ENCODE data around the gene IL2RA.

Gene IL2RA

DNA sequence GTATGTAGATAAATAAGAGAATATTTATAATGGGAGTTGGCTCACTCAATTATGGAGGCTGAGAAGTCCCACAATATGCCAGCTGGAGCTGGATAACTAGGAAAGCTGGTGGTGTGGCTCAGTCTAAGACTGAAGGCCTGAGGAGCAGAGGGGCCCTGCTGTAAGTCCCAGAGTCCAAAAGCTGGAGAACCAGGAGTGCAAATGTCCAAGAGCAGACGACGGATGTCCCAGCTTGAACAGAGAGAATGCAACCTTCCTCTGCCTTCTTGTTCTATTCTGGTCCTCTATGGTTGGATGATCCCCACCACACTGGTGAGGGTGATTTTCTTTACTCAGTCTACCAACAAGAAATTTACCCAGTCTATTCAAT, 13.2 kb downstream of the IL2RA start:
- TF ChIP-seq ZFX (IDR thresholded peaks at IDR 0.05) (no peak), CTCF (conservative IDR thresholded peaks at IDR 0.05) (no peak)
- no peak overlapping the region for H3K27ac ChIP-seq

DNA sequence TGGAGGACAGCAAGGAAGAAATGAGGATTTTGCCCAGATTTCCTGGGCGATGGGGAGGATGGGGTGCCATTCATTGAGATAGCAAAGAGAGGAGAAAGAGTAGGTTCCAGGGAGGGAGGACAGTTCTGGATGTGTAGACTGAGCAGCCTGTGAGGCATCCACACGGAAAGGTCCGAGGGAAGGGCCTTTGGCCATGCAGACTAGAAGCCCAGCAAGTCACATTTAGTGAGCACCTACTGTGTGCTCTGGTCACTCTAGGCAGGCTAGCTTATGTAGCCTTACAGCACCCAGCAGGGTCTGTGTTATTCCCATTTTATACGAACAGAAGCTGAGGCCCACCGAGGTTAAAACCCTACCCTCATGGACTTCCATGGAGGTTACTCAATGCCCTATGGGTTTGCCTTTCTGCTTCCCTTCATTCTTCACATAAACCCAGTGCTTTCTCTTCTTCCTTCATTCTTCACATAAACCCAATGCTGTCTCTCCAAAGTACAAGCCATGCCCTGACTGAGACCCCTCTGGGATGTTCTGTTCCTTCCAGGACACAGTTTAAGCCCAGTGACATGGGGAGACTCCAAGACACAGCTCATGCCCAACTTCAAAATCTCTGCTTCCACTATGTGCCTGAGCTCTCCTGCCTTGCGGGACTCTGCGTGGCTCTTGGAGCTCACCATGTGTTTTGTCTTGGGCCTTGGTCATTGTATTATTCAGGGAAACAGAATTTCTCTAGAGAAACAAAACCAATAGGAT, 13.7 kb downstream of the IL2RA start:
- no peak overlapping the region for H3K27ac ChIP-seq
- TF ChIP-seq CTCF (conservative IDR thresholded peaks at IDR 0.05) (no peak), ZFX (IDR thresholded peaks at IDR 0.05) (no peak)

DNA sequence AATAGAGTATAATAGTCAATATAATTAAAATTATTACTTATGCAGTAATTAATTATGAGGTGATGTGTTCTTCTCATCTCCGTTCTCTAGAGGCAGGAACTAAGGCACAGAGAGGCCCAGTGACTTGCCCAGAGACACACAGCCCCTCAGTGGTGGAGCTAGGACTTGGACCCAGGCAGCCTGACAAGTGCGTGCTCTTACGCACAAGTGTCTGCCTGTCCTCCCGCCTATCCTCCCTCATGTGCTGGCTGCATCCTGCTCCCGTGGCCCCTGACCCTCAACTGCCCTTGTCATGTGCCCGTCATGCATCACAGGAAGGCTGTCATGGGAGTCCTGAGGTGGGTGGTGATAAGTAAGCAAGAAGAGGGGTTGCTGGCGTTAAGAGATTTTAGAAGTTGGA, 14.3 kb downstream of the IL2RA start:
- TF ChIP-seq CTCF (conservative IDR thresholded peaks at IDR 0.05) (no peak), ZFX (IDR thresholded peaks at IDR 0.05) (no peak)
- H3K27ac ChIP-seq: no peak overlapping the region

- no peak overlapping the region for H3K27ac ChIP-seq
- TF ChIP-seq CTCF (conservative IDR thresholded peaks at IDR 0.05): no peak
- no peak for TF ChIP-seq ZFX (IDR thresholded peaks at IDR 0.05)
Measured at GRCh38 chr10:6046773-6047611, 15.2 kb downstream of the IL2RA start.

DNA sequence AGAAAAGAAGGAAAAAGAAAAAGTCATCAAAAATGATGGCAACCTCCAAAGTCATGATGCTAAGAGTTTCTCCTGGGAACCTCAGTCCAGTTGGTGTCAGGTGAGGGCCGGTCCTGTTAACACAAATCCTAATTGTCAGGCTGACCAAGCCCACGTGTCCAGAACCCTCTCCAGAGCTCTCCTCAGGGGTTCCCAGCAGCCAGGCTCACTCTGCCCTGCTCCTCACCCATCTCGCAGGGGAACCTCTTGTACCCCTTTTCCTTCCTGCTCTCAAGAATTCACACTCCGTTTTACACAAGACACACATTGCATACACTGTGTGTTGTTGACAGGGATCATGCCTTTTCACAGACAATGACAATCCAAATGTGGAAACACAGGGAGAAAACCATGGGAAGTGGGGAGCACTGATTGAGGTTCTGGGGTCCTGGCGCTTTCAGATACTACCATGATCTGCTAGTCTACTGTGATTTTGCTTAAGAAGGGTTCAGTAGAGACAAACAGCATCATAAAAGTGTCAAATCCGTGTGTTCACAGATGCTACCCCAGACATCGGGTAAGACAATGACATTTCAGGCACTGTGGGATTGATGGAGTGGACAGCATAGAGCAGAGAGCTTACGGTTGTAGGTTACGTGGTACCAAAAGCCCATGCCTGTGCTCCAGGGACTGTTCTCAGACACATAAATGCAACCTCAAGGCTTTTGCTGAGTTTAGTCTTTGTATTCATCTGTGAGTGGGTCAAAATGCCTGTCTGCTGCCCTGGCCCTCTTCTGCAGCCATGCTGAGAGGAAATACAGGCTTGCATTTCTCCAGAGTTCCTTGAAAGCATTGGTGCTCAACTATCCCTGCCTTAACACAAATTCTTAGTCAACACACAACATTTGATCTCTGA, 16.0 kb downstream of the IL2RA start:
- H3K27ac ChIP-seq: no peak overlapping the region
- TF ChIP-seq CTCF (conservative IDR thresholded peaks at IDR 0.05) (no peak), ZFX (IDR thresholded peaks at IDR 0.05) (no peak)

- TF ChIP-seq CTCF (conservative IDR thresholded peaks at IDR 0.05): no peak
- H3K27ac ChIP-seq: no peak overlapping the region
Measured at GRCh38 chr10:6045314-6045848, 16.8 kb downstream of the IL2RA start.

All from C4-2B (cell line).